ENCODE results near the gene C17orf107. TPM values are rescaled to one million over a fixed set of nuclear protein-coding genes. Genes with fewer than 3 reads are reported as not detected.

C17orf107 gene
- total and polyA plus RNA-seq, 2 of the 13 experiments (the other 11 are each of a cell fraction or from before 2014, with no cell fraction given): 0.20 to 0.59 TPM

DNA sequence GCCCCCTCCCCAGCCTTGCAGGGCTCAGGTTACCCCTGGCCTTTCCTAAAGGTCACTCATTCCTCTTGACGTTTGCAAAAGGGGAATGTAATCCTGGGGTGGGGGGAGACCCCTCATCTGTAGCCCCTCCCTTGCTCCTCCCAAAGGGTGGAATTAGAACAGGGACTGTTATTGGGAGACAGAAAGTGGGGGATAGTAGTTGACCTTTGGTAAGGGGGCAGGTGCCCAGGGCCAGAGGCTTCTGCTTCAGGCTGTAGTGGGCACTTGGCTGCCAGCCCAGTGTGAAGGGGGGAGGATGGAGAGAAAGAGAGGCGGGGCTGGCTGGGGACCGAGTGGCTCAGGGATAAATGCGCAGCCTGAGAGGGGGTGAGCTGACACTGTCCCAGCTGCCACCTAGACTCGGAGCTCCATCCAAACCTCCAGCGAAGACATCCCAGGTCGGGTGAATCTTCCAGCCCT is 51.4 kb downstream of the C17orf107 start, which contains the start of gene ENO3 (continued):
- no peak for TF ChIP-seq JUN (CRISPR knock-in tag; IDR thresholded peaks at IDR 0.05)
- TF ChIP-seq, protein P1, sequence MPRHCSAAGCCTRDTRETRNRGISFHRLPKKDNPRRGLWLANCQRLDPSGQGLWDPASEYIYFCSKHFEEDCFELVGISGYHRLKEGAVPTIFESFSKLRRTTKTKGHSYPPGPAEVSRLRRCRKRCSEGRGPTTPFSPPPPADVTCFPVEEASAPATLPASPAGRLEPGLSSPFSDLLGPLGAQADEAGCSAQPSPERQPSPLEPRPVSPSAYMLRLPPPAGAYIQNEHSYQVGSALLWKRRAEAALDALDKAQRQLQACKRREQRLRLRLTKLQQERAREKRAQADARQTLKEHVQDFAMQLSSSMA (CRISPR knock-in tag; IDR thresholded peaks at IDR 0.05): peak; percentile 71; the same call in 1 of the 2 replicates
- TF ChIP-seq, protein P2, sequence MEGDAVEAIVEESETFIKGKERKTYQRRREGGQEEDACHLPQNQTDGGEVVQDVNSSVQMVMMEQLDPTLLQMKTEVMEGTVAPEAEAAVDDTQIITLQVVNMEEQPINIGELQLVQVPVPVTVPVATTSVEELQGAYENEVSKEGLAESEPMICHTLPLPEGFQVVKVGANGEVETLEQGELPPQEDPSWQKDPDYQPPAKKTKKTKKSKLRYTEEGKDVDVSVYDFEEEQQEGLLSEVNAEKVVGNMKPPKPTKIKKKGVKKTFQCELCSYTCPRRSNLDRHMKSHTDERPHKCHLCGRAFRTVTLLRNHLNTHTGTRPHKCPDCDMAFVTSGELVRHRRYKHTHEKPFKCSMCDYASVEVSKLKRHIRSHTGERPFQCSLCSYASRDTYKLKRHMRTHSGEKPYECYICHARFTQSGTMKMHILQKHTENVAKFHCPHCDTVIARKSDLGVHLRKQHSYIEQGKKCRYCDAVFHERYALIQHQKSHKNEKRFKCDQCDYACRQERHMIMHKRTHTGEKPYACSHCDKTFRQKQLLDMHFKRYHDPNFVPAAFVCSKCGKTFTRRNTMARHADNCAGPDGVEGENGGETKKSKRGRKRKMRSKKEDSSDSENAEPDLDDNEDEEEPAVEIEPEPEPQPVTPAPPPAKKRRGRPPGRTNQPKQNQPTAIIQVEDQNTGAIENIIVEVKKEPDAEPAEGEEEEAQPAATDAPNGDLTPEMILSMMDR (CRISPR knock-in tag; IDR thresholded peaks at IDR 0.05): no peak; the same call in 1 of the 2 replicates
- TF ChIP-seq SIX1 (CRISPR knock-in tag; IDR thresholded peaks at IDR 0.05; ENCODE audit: borderline replicate concordance): peak; percentile 87
- TF ChIP-seq, protein P3, sequence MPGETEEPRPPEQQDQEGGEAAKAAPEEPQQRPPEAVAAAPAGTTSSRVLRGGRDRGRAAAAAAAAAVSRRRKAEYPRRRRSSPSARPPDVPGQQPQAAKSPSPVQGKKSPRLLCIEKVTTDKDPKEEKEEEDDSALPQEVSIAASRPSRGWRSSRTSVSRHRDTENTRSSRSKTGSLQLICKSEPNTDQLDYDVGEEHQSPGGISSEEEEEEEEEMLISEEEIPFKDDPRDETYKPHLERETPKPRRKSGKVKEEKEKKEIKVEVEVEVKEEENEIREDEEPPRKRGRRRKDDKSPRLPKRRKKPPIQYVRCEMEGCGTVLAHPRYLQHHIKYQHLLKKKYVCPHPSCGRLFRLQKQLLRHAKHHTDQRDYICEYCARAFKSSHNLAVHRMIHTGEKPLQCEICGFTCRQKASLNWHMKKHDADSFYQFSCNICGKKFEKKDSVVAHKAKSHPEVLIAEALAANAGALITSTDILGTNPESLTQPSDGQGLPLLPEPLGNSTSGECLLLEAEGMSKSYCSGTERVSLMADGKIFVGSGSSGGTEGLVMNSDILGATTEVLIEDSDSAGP (CRISPR knock-in tag; IDR thresholded peaks at IDR 0.05; ENCODE audit: borderline replicate concordance): peak; percentile 55; the same call in 1 of the 2 replicates
- TF ChIP-seq CENPX (CRISPR knock-in tag; IDR thresholded peaks at IDR 0.05): no peak
- TF ChIP-seq ZNF484 (CRISPR knock-in tag; IDR thresholded peaks at IDR 0.05; ENCODE audit: borderline replicate concordance, low read depth): no peak
- TF ChIP-seq MLLT10 (CRISPR knock-in tag; IDR thresholded peaks at IDR 0.05): no peak
- peak; percentile 88 for TF ChIP-seq HNRNPL (IDR thresholded peaks at IDR 0.05; ENCODE audit: low read depth, low read length)
- no peak for TF ChIP-seq ZFP41 (CRISPR knock-in tag; IDR thresholded peaks at IDR 0.05; ENCODE audit: borderline replicate concordance)
- TF ChIP-seq SMARCE1 (IDR thresholded peaks at IDR 0.05; ENCODE audit: borderline replicate concordance): no peak
- 0 out of 2 replicates have a peak, but pooled peaks have one; percentile 17 for TF ChIP-seq TARDBP (CRISPR knock-in tag; IDR thresholded peaks at IDR 0.05)
- TF ChIP-seq, protein P4, sequence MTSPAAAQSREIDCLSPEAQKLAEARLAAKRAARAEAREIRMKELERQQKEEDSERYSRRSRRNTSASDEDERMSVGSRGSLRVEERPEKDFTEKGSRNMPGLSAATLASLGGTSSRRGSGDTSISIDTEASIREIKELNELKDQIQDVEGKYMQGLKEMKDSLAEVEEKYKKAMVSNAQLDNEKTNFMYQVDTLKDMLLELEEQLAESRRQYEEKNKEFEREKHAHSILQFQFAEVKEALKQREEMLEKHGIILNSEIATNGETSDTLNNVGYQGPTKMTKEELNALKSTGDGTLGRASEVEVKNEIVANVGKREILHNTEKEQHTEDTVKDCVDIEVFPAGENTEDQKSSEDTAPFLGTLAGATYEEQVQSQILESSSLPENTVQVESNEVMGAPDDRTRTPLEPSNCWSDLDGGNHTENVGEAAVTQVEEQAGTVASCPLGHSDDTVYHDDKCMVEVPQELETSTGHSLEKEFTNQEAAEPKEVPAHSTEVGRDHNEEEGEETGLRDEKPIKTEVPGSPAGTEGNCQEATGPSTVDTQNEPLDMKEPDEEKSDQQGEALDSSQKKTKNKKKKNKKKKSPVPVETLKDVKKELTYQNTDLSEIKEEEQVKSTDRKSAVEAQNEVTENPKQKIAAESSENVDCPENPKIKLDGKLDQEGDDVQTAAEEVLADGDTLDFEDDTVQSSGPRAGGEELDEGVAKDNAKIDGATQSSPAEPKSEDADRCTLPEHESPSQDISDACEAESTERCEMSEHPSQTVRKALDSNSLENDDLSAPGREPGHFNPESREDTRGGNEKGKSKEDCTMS (CRISPR knock-in tag; conservative IDR thresholded peaks at IDR 0.05): no peak
- no peak for TF ChIP-seq CEBPB (IDR thresholded peaks at IDR 0.05; ENCODE audit: borderline replicate concordance, low read depth, low read length)
- TF ChIP-seq, protein P5, sequence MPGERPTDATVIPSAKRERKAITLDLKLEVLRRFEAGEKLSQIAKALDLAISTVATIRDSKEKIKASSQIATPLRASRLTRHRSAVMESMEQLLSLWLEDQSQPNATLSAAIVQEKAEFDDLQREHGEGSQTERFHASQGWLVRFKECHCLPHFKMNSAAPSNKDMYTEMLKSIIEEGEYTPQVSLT (CRISPR knock-in tag; IDR thresholded peaks at IDR 0.05; ENCODE audit: borderline replicate concordance, low read depth): no peak
- TF ChIP-seq MIER2 (CRISPR knock-in tag; IDR thresholded peaks at IDR 0.05): 0 out of 2 replicates have a peak, but pooled peaks have one; percentile 49
- TF ChIP-seq ZNF329 (CRISPR knock-in tag; IDR thresholded peaks at IDR 0.05; ENCODE audit: low read depth): no peak
- no peak for TF ChIP-seq ZNF124 (CRISPR knock-in tag; IDR thresholded peaks at IDR 0.05)
- no peak for TF ChIP-seq HNRNPUL1 (IDR thresholded peaks at IDR 0.05; ENCODE audit: low read depth, low read length)

All from HepG2 (cell line).